Calu3 (cell line): Measurements from ENCODE around the gene COL9A3. TPM values are rescaled to one million over a fixed set of nuclear protein-coding genes. Genes with fewer than 3 reads are reported as not detected.

ENCODE experiments used
- BruUV-seq: library from RNA; stranded (reverse); fragments of 400-500 nt; replicated peaks from 2 replicates; lab custom pipeline; 2021; lab: Mats Ljungman, UMichigan
- CTCF ChIA-PET: fragments of 300-600 bp; sonication (Branson Sonifier 250); formaldehyde crosslinking; loops from one replicate; lab custom pipeline; 2022; ENCODE audit warnings: antibody characterized with exemption; lab: Charles Lee
- DNase-seq: peaks from one replicate; pipeline ENCODE4 v3.0.0; 2022
- H3K27ac Mint-ChIP-seq: one replicate; pipeline ENCODE4 v1.8.0; 2022; ENCODE audit warnings: mixed read lengths; ENCODE audit not compliant: unreplicated experiment
- H3K27me3 Mint-ChIP-seq: one replicate; pipeline ENCODE4 v1.8.0; 2022; ENCODE audit warnings: mixed read lengths; ENCODE audit not compliant: unreplicated experiment
- H3K36me3 Mint-ChIP-seq: one replicate; pipeline ENCODE4 v1.8.0; 2022; ENCODE audit warnings: mild to moderate bottlenecking, moderate library complexity, mixed read lengths; ENCODE audit not compliant: insufficient read depth, unreplicated experiment
- H3K4me1 Mint-ChIP-seq: one replicate; pipeline ENCODE4 v1.8.0; 2022; ENCODE audit warnings: mild to moderate bottlenecking, low read depth, mixed read lengths; ENCODE audit not compliant: unreplicated experiment
- H3K4me3 Mint-ChIP-seq: one replicate; pipeline ENCODE4 v1.8.0; 2022; ENCODE audit warnings: mild to moderate bottlenecking, low read depth, moderate library complexity, mixed read lengths; ENCODE audit not compliant: unreplicated experiment
- H3K9me3 Mint-ChIP-seq: one replicate; pipeline ENCODE4 v1.8.0; 2022; ENCODE audit warnings: low read depth, mixed read lengths; ENCODE audit not compliant: unreplicated experiment
- intact Hi-C: fragments of 100-400 bp; cut with micrococcal nuclease; formaldehyde crosslinking; loops from one replicate; pipeline ENCODE4 v1.10.0; 2022; ENCODE audit not compliant: unreplicated experiment
- total RNA-seq: library from RNA; stranded (reverse); gene quantifications from 2 replicates; pipeline ENCODE4 v1.2.3, GENCODE V29; 2022
- TF ChIP-seq, protein P1 (sequence below): fragments of 200-600 bp; IDR thresholded peaks from one replicate; pipeline ENCODE4 v1.8.0; 2022; ENCODE audit warnings: antibody characterized with exemption; ENCODE audit not compliant: unreplicated experiment

The COL9A3 gene
- total RNA-seq, 1 experiment from 2014 or later, result 2.7 TPM

- Mint-ChIP-seq H3K36me3 (peaks cover 75% of the 10 kb centered on the region), H3K27me3 (no peaks in the 10 kb centered on the region), H3K27ac (peak overlapping the region; percentile 60), H3K4me1 (peaks cover 31% of the 10 kb centered on the region), H3K9me3 (no peaks in the 10 kb centered on the region), H3K4me3 (peak overlapping the region; percentile 92)
- intact Hi-C loops, result no loop called here
- no peak for DNase-seq
- TF ChIP-seq, protein P1, sequence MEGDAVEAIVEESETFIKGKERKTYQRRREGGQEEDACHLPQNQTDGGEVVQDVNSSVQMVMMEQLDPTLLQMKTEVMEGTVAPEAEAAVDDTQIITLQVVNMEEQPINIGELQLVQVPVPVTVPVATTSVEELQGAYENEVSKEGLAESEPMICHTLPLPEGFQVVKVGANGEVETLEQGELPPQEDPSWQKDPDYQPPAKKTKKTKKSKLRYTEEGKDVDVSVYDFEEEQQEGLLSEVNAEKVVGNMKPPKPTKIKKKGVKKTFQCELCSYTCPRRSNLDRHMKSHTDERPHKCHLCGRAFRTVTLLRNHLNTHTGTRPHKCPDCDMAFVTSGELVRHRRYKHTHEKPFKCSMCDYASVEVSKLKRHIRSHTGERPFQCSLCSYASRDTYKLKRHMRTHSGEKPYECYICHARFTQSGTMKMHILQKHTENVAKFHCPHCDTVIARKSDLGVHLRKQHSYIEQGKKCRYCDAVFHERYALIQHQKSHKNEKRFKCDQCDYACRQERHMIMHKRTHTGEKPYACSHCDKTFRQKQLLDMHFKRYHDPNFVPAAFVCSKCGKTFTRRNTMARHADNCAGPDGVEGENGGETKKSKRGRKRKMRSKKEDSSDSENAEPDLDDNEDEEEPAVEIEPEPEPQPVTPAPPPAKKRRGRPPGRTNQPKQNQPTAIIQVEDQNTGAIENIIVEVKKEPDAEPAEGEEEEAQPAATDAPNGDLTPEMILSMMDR, result no peak
- CTCF ChIA-PET, result interaction anchor here (1.0 to 1.6 kb wide), 3 partner anchors 9 to 17 kb away, joined by 5 to 10 read pairs (median 5); no protein-coding TSS in a partner anchor
- BruUV-seq, result no TSS peak
These were observed 11.0 kb upstream of the COL9A3 start for GRCh38 chr20:62805711-62806382.

GRCh38 chr20:62806383-62807050 lies 10.3 kb upstream of the COL9A3 start:
- H3K9me3 Mint-ChIP-seq, result no peaks in the 10 kb centered on the region
- H3K4me3 Mint-ChIP-seq, result peak overlapping the region; percentile 92
- TF ChIP-seq, protein P1, result no peak
- TSS peak; percentile 36 for BruUV-seq
- H3K36me3 Mint-ChIP-seq, result peaks cover 71% of the 10 kb centered on the region
- CTCF ChIA-PET, result interaction anchor here (1.0 kb wide), 1 partner anchor 9 kb away, joined by 5 read pairs; no protein-coding TSS in a partner anchor
- DNase-seq, result no peak
- H3K27ac Mint-ChIP-seq, result peak overlapping the region; percentile 60
- no peaks in the 10 kb centered on the region for H3K27me3 Mint-ChIP-seq
- intact Hi-C loops, result no loop called here
- peaks cover 31% of the 10 kb centered on the region for H3K4me1 Mint-ChIP-seq

- CTCF ChIA-PET, result interaction anchor here (0.6 to 1.4 kb wide), 13 partner anchors 8 to 308 kb away, joined by 3 to 8 read pairs (median 4); partner anchors contain the start of gene MRGBP
- Mint-ChIP-seq H3K4me3 (no peak overlapping the region), H3K27me3 (no peaks in the 10 kb centered on the region), H3K27ac (no peak overlapping the region), H3K9me3 (no peaks in the 10 kb centered on the region), H3K4me1 (peaks cover 31% of the 10 kb centered on the region), H3K36me3 (peaks cover 82% of the 10 kb centered on the region)
- TF ChIP-seq, protein P1, result no peak
- DNase-seq, result no peak
- intact Hi-C loops, result loop anchor here (1.0 kb wide), 1 partner anchor 139 kb away; no protein-coding TSS in a partner anchor
- BruUV-seq, result no TSS peak
These were observed 9.2 kb upstream of the COL9A3 start for GRCh38 chr20:62807444-62808210.
